Neural cell (in vitro differentiated cells): ENCODE measurements around the gene LRMDA. TPM values are rescaled to one million over a fixed set of nuclear protein-coding genes. Genes with fewer than 3 reads are reported as not detected.

Experiments
- H2AFZ ChIP-seq: fragments of 200-600, 300-800 bp; sonication (generic), shearing (Covaris generic); 2 replicates; pipeline ENCODE4 v1.6.0; 2014; ENCODE audit warnings: low read depth, mild to moderate bottlenecking, antibody characterized with exemption, low read length, moderate library complexity
- H3F3A ChIP-seq: fragments of 200-600 bp; shearing (Covaris generic); 2 replicates; pipeline ENCODE4 v1.6.1; 2016; ENCODE audit warnings: mild to moderate bottlenecking, moderate library complexity, mixed read lengths, antibody characterized with exemption, low read length; ENCODE audit not compliant: insufficient read depth, poor library complexity, severe bottlenecking
- H3K27ac ChIP-seq: fragments of 200-600, 300-800 bp; sonication (generic), shearing (Covaris generic); 2 replicates; pipeline ENCODE4 v1.5.1; 2014; ENCODE audit warnings: mild to moderate bottlenecking, low read length, moderate library complexity
- H3K27me3 ChIP-seq: fragments of 300-800, 200-600 bp; sonication (generic), shearing (Covaris generic); 2 replicates; pipeline ENCODE4 v1.6.0; 2014; ENCODE audit warnings: mild to moderate bottlenecking, low read depth, low read length, moderate library complexity; ENCODE audit not compliant: insufficient read depth
- H3K36me3 ChIP-seq: fragments of 300-800, 200-600 bp; sonication (generic), shearing (Covaris generic); 2 replicates; pipeline ENCODE4 v1.5.1; 2014; ENCODE audit warnings: mild to moderate bottlenecking, antibody characterized with exemption, low read length, moderate library complexity; ENCODE audit not compliant: insufficient read depth
- H3K4me2 ChIP-seq: fragments of 300-800, 200-600 bp; sonication (generic), shearing (Covaris generic); 2 replicates; pipeline ENCODE4 v1.6.0; 2014; ENCODE audit warnings: mild to moderate bottlenecking, low read length
- H3K4me3 ChIP-seq: fragments of 300-800, 200-600 bp; sonication (generic), shearing (Covaris generic); 2 replicates; pipeline ENCODE4 v1.5.1; 2014; ENCODE audit warnings: mild to moderate bottlenecking, low read length, moderate library complexity
- H3K79me2 ChIP-seq: fragments of 200-600 bp; shearing (Covaris generic); replicated peaks from 2 replicates; pipeline ENCODE4 v1.6.0; 2014; ENCODE audit warnings: mild to moderate bottlenecking, low read length, moderate library complexity; ENCODE audit not compliant: insufficient read depth
- H3K9ac ChIP-seq: fragments of 300-800, 200-600 bp; sonication (generic), shearing (Covaris generic); 2 replicates; pipeline ENCODE4 v1.6.1; 2016; ENCODE audit warnings: mild to moderate bottlenecking, low read length, mixed read lengths
- H3K9me2 ChIP-seq: fragments of 200-600 bp; shearing (Covaris generic); 2 replicates; pipeline ENCODE4 v1.6.1; 2016; ENCODE audit warnings: mild to moderate bottlenecking, low read length, mixed read lengths; ENCODE audit not compliant: insufficient read depth
- H3K9me3 ChIP-seq: fragments of 200-600, 300-800 bp; sonication (generic), shearing (Covaris generic); 2 replicates; pipeline ENCODE4 v1.6.1; 2016; ENCODE audit warnings: mild to moderate bottlenecking, mixed run types, low read length, moderate library complexity, mixed read lengths
- H4K20me1 ChIP-seq: fragments of 200-600 bp; shearing (Covaris generic); 2 replicates; pipeline ENCODE4 v1.6.1; 2016; ENCODE audit warnings: mild to moderate bottlenecking, mixed run types; ENCODE audit not compliant: insufficient read depth
- EP300 ChIP-seq: fragments of 450-650 bp; conservative IDR thresholded peaks from 2 replicates; pipeline ENCODE4 v1.6.1; 2014; ENCODE audit warnings: antibody characterized with exemption, mild to moderate bottlenecking, moderate library complexity; ENCODE audit not compliant: poor library complexity, severe bottlenecking
- EZH2 ChIP-seq: fragments of 200-600, 300-800 bp; shearing (Covaris generic), sonication (generic); IDR thresholded peaks from 2 replicates; pipeline ENCODE4 v1.6.1; 2014; ENCODE audit warnings: antibody characterized with exemption, low read length, borderline replicate concordance, mild to moderate bottlenecking; ENCODE audit not compliant: insufficient read depth, poor library complexity, severe bottlenecking
- MXI1 ChIP-seq: fragments of 450-650 bp; conservative IDR thresholded peaks from 2 replicates; pipeline ENCODE4 v1.6.1; 2014; ENCODE audit warnings: antibody characterized with exemption, mild to moderate bottlenecking; ENCODE audit not compliant: poor library complexity, severe bottlenecking
- POLR2AphosphoS5 ChIP-seq: IDR thresholded peaks from 2 replicates; pipeline ENCODE4 v1.6.1; 2012
- RAD21 ChIP-seq: fragments of 450-650 bp; conservative IDR thresholded peaks from 2 replicates; pipeline ENCODE4 v1.6.1; 2014; ENCODE audit warnings: antibody characterized with exemption, mild to moderate bottlenecking, moderate library complexity
- SMC3 ChIP-seq: fragments of 450-650 bp; conservative IDR thresholded peaks from 2 replicates; pipeline ENCODE4 v1.6.1; 2014; ENCODE audit warnings: antibody characterized with exemption, mild to moderate bottlenecking, moderate library complexity; ENCODE audit not compliant: poor library complexity
- TAF1 ChIP-seq: IDR thresholded peaks from 2 replicates; pipeline ENCODE4 v1.6.1; 2012; ENCODE audit warnings: low read depth
- polyA plus RNA-seq: library from polyadenylated mRNA; depleted of rRNA; stranded (reverse); fragments of >200 nt; gene quantifications from 2 replicates; pipeline ENCODE4 v1.2.3, GENCODE V29; 2014
- TF ChIP-seq, protein P1 (sequence below): fragments of 450-650 bp; IDR thresholded peaks from 2 replicates; pipeline ENCODE4 v1.5.1; 2014; ENCODE audit warnings: antibody characterized with exemption, mild to moderate bottlenecking, moderate library complexity; ENCODE audit not compliant: poor library complexity, severe bottlenecking
- TF ChIP-seq, protein P2 (sequence below): IDR thresholded peaks from 2 replicates; pipeline ENCODE4 v1.6.1; 2012; ENCODE audit warnings: borderline replicate concordance

Gene LRMDA
- polyA plus RNA-seq, 1 donor from 2014 or later, result 5.6 TPM

DNA sequence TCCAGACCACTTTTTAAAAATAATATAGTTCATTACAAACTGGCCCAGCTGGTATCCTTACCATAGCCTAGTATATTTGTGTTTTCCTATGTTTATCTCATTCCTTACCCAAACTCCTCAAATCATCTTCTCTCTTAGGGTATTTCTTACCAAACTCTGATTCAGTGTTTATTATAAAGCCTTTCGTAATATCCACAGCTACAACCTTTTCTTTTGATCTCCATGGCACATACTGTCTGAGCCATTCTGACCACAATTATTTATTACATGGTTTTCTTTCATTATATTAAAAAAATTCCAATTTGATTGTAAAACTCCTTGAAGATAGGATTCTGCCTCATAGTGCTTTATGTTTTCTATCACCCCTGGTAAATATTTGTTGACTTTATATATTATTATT, 94.2 kb downstream of the LRMDA start:
- Histone ChIP-seq H3K27ac (no peak overlapping the region), H4K20me1 (no peaks in the 10 kb centered on the region), H3K9ac (no peak overlapping the region), H3K9me2 (no peaks in the 10 kb centered on the region), H3K4me2 (no peak overlapping the region), H3K79me2 (no peaks in the 10 kb centered on the region), H2AFZ (no peak overlapping the region), H3K9me3 (peaks cover 3% of the 10 kb centered on the region), H3K4me3 (no peak overlapping the region), H3K27me3 (no peaks in the 10 kb centered on the region), H3F3A (no peaks in the 10 kb centered on the region), H3K36me3 (no peaks in the 10 kb centered on the region)
- TF ChIP-seq EZH2 (no peak), TAF1 (no peak), EP300 (no peak), SMC3 (no peak), POLR2AphosphoS5 (no peak), MXI1 (no peak), RAD21 (no peak)
- TF ChIP-seq, protein P1, sequence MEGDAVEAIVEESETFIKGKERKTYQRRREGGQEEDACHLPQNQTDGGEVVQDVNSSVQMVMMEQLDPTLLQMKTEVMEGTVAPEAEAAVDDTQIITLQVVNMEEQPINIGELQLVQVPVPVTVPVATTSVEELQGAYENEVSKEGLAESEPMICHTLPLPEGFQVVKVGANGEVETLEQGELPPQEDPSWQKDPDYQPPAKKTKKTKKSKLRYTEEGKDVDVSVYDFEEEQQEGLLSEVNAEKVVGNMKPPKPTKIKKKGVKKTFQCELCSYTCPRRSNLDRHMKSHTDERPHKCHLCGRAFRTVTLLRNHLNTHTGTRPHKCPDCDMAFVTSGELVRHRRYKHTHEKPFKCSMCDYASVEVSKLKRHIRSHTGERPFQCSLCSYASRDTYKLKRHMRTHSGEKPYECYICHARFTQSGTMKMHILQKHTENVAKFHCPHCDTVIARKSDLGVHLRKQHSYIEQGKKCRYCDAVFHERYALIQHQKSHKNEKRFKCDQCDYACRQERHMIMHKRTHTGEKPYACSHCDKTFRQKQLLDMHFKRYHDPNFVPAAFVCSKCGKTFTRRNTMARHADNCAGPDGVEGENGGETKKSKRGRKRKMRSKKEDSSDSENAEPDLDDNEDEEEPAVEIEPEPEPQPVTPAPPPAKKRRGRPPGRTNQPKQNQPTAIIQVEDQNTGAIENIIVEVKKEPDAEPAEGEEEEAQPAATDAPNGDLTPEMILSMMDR, result no peak
- TF ChIP-seq, protein P2, sequence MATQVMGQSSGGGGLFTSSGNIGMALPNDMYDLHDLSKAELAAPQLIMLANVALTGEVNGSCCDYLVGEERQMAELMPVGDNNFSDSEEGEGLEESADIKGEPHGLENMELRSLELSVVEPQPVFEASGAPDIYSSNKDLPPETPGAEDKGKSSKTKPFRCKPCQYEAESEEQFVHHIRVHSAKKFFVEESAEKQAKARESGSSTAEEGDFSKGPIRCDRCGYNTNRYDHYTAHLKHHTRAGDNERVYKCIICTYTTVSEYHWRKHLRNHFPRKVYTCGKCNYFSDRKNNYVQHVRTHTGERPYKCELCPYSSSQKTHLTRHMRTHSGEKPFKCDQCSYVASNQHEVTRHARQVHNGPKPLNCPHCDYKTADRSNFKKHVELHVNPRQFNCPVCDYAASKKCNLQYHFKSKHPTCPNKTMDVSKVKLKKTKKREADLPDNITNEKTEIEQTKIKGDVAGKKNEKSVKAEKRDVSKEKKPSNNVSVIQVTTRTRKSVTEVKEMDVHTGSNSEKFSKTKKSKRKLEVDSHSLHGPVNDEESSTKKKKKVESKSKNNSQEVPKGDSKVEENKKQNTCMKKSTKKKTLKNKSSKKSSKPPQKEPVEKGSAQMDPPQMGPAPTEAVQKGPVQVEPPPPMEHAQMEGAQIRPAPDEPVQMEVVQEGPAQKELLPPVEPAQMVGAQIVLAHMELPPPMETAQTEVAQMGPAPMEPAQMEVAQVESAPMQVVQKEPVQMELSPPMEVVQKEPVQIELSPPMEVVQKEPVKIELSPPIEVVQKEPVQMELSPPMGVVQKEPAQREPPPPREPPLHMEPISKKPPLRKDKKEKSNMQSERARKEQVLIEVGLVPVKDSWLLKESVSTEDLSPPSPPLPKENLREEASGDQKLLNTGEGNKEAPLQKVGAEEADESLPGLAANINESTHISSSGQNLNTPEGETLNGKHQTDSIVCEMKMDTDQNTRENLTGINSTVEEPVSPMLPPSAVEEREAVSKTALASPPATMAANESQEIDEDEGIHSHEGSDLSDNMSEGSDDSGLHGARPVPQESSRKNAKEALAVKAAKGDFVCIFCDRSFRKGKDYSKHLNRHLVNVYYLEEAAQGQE, result no peak

DNA sequence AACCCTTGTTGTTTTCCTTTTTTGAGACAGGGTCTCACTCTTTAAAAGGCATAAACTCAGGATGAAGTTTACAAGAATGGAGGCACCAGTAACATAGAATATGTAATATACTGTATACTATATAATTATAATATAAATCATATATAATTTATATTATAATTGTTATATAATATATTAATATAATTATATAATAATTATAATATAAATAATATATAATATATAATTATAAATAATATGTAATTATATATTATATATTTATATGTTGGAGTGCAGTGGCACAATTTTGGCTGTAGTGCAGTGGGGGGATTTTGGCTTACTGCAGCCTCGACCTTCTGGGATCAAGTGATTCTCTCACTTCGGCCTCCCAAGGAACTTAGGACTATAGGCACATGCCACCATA, 96.1 kb downstream of the LRMDA start:
- Histone ChIP-seq H3K9ac (no peak overlapping the region), H3K9me3 (peaks cover 3% of the 10 kb centered on the region), H3K79me2 (no peaks in the 10 kb centered on the region), H3F3A (no peaks in the 10 kb centered on the region), H3K27me3 (no peaks in the 10 kb centered on the region), H3K9me2 (no peaks in the 10 kb centered on the region), H3K36me3 (no peaks in the 10 kb centered on the region), H3K4me2 (no peak overlapping the region), H3K4me3 (no peak overlapping the region), H4K20me1 (no peaks in the 10 kb centered on the region), H2AFZ (no peak overlapping the region), H3K27ac (no peak overlapping the region)
- TF ChIP-seq EP300 (no peak), POLR2AphosphoS5 (no peak), SMC3 (no peak), RAD21 (no peak), MXI1 (no peak), TAF1 (no peak), EZH2 (no peak)
- TF ChIP-seq, protein P2, result no peak
- TF ChIP-seq, protein P1, result no peak
